Stomach (tissue), 4 donors: ENCODE data around the gene CARMIL1.

Experiments
- CTCF ChIP-seq, 7 experiments: fragments of 450-650 bp in 4 of 7; fragments of 200-600 bp in 3 of 7; sonication (generic) in 3 of 7; IDR thresholded peaks; one replicate each; pipeline ENCODE4 v1.5.1; 2016 to 2019; ENCODE audit warnings: antibody characterized with exemption in 7 of 7, control low read depth in 2 of 7, mild to moderate bottlenecking in 1 of 7
- POLR2A ChIP-seq, 4 donors: fragments of 450-650 bp; IDR thresholded peaks; one replicate each; pipeline ENCODE4 v1.6.1; 2016; ENCODE audit warnings: antibody characterized with exemption in 4 of 4, control low read depth in 2 of 4, mild to moderate bottlenecking in 1 of 4, moderate library complexity in 1 of 4

DNA sequence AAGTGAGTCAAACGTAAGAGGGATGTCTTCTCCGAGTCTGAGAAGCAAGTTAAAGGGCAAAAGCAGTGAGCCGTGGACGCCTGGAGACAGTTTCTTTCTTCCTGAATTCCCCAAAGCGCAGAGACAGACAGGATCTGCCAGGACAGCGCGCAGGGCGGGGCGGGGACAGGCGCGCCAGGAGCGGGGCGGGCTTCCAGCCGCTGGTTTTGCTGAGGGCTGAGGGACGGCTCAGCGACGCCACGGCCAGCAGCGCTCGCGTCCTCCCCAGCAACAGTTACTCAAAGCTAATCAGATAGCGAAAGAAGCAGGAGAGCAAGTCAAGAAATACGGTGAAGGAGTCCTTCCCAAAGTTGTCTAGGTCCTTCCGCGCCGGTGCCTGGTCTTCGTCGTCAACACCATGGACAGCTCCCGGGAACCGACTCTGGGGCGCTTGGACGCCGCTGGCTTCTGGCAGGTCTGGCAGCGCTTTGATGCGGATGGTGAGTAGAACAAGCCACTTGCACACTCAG, 372.9 kb downstream of the CARMIL1 start, which contains the start of gene SCGN:
- no peak for TF ChIP-seq CTCF (IDR thresholded peaks at IDR 0.05)
- TF ChIP-seq POLR2A (IDR thresholded peaks at IDR 0.05) = no peak
